Keratinocyte (primary cell): ENCODE measurements around the gene CNOT8. TPM values are rescaled to one million over a fixed set of nuclear protein-coding genes. Genes with fewer than 3 reads are reported as not detected.

Experiments used
- DNase-seq: peaks from one replicate; pipeline ENCODE4 v3.0.0-alpha.2; 2011; ENCODE audit warnings: low read depth, missing footprints, low spot score
- FAIRE-seq: peaks from 2 replicates; lab custom pipeline; 2011; peaks lifted over from hg19 to GRCh38; lab: Jason Lieb, UNC
- H2AFZ ChIP-seq: 2 replicates; pipeline ENCODE4 v1.6.0; 2012; ENCODE audit warnings: low read length, control low read depth, inconsistent platforms; ENCODE audit not compliant: control insufficient read depth
- H3K27ac ChIP-seq: 2 replicates; pipeline ENCODE4 v1.5.1; 2011; ENCODE audit warnings: low read length; ENCODE audit not compliant: control insufficient read depth, insufficient read depth
- H3K27me3 ChIP-seq: 3 replicates; pipeline ENCODE4 v1.6.0; 2011; ENCODE audit warnings: low read length; ENCODE audit not compliant: control insufficient read depth, insufficient read depth; ENCODE audit errors: extremely low read depth
- H3K36me3 ChIP-seq, 2 experiments: 2 replicates in 1 of 2; 3 replicates in 1 of 2; pipeline ENCODE4 v1.5.1; 2011; ENCODE audit warnings: low read length in 2 of 2, mild to moderate bottlenecking in 1 of 2; ENCODE audit not compliant: control insufficient read depth in 2 of 2, insufficient read depth in 2 of 2; ENCODE audit errors: extremely low read depth in 1 of 2
- H3K4me1 ChIP-seq: 3 replicates; pipeline ENCODE4 v1.5.1; 2011; ENCODE audit warnings: low read length; ENCODE audit not compliant: control insufficient read depth, insufficient read depth; ENCODE audit errors: extremely low read depth
- H3K4me2 ChIP-seq: 3 replicates; pipeline ENCODE4 v1.6.0; 2011; ENCODE audit warnings: low read depth, low read length; ENCODE audit not compliant: control insufficient read depth, insufficient read depth; ENCODE audit errors: extremely low read depth
- H3K4me3 ChIP-seq, 3 experiments: fragments of 200-600 bp in 1 of 3; sonication (generic) in 1 of 3; 2 replicates in 2 of 3; 3 replicates in 1 of 3; pipeline ENCODE4 v1.5.1; 2011 to 2016; ENCODE audit warnings: low read length in 3 of 3, mild to moderate bottlenecking in 3 of 3, control low read depth in 2 of 3, inconsistent platforms in 1 of 3, low read depth in 1 of 3, mixed read lengths in 1 of 3, mixed run types in 1 of 3, moderate library complexity in 1 of 3; ENCODE audit not compliant: control insufficient read depth in 2 of 3, insufficient read depth in 2 of 3; ENCODE audit errors: extremely low read depth in 1 of 3
- H3K79me2 ChIP-seq: 2 replicates; pipeline ENCODE4 v1.6.0; 2012; ENCODE audit warnings: low read length; ENCODE audit not compliant: control insufficient read depth, insufficient read depth
- H3K9ac ChIP-seq: 3 replicates; pipeline ENCODE4 v1.6.0; 2011; ENCODE audit warnings: low read length; ENCODE audit not compliant: control insufficient read depth, insufficient read depth; ENCODE audit errors: extremely low read depth
- H3K9me1 ChIP-seq: 3 replicates; pipeline ENCODE4 v1.6.0; 2011; ENCODE audit warnings: low read length; ENCODE audit not compliant: control insufficient read depth, insufficient read depth; ENCODE audit errors: extremely low read depth
- H3K9me3 ChIP-seq: 2 replicates; pipeline ENCODE4 v1.5.1; 2012; ENCODE audit warnings: low read depth, low read length; ENCODE audit not compliant: control insufficient read depth
- H4K20me1 ChIP-seq: 3 replicates; pipeline ENCODE4 v1.6.0; 2011; ENCODE audit warnings: low read length; ENCODE audit not compliant: control insufficient read depth, insufficient read depth; ENCODE audit errors: extremely low read depth
- EZH2 ChIP-seq: IDR thresholded peaks from one replicate; pipeline ENCODE4 v1.6.1; 2012; ENCODE audit warnings: inconsistent platforms, mild to moderate bottlenecking, low read length, moderate library complexity
- dilution Hi-C: fragments of 300-500 bp; cut with MboI; formaldehyde crosslinking; loops from one replicate; pipeline ENCODE4 v1.7.0; 2020; ENCODE audit warnings: low sequenced_read_pairs; ENCODE audit not compliant: extremely low pct_ligation_motif_present
- polyA plus RNA-seq, 5 experiments: library from polyadenylated mRNA; depleted of rRNA in 3 of 5; stranded (reverse) in 3 of 5; stranded (forward) in 1 of 5; unstranded in 1 of 5; fragments of >200 nt; gene quantifications; 1 replicate in 1 of 5; 2 replicates in 3 of 5; 3 replicates in 1 of 5; pipeline versions ENCODE4 v1.2.1 to v1.2.3, GENCODE V29; 2011 to 2012; ENCODE audit warnings: missing spikeins in 2 of 5, low read depth in 1 of 5, low replicate concordance in 1 of 5
- TF ChIP-seq, protein P1 (sequence below), 3 experiments: IDR thresholded peaks in 1 of 3; conservative IDR thresholded peaks in 1 of 3; optimal IDR thresholded peaks in 1 of 3; 2 replicates in 2 of 3; 3 replicates in 1 of 3; pipeline versions ENCODE3 to v1.5.1; 2011; ENCODE audit warnings: low read length in 3 of 3, mild to moderate bottlenecking in 3 of 3, moderate library complexity in 2 of 3, control low read depth in 1 of 3, inconsistent platforms in 1 of 3; ENCODE audit not compliant: insufficient read depth in 2 of 3; ENCODE audit errors: extremely low read depth in 1 of 3

Gene CNOT8
- polyA plus RNA-seq, 1 donor (not counting 4 experiments of a cell fraction or from before 2014, with no cell fraction given), result 44.5 TPM

DNA sequence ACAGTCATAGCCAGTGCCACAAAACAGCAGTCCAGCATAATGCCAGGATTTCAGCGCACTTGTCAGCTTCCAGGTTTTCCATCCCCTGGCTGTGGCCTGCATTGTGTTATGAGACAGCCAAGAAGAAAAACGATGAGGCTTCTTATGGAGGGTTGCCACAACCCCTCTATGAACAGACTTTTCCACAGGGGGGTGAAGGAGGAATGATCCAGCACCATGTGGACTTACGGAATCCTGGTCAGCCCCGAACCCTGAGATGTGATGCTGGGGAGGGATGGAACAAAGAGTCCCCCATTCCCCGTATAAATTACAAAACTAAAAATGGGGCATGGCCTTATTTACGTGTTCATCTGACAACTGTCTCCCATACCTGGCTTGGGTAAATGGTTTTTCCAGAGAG is 40.6 kb upstream of the CNOT8 start:
- Histone ChIP-seq H3K4me1 (peaks cover under 1% of the 10 kb centered on the region), H3K9me1 (no peaks in the 10 kb centered on the region), H3K4me3 (no peak overlapping the region), H3K4me2 (no peak overlapping the region), H3K9me3 (no peaks in the 10 kb centered on the region), H3K79me2 (peaks cover 2% of the 10 kb centered on the region), H3K27ac (no peak overlapping the region), H4K20me1 (no peaks in the 10 kb centered on the region), H3K9ac (no peak overlapping the region), H3K36me3 (peaks cover 38 to 59% of the 10 kb centered on the region in 2 experiments), H2AFZ (no peak overlapping the region), H3K27me3 (no peaks in the 10 kb centered on the region)
- DNase-seq, result no peak
- TF ChIP-seq, protein P1, sequence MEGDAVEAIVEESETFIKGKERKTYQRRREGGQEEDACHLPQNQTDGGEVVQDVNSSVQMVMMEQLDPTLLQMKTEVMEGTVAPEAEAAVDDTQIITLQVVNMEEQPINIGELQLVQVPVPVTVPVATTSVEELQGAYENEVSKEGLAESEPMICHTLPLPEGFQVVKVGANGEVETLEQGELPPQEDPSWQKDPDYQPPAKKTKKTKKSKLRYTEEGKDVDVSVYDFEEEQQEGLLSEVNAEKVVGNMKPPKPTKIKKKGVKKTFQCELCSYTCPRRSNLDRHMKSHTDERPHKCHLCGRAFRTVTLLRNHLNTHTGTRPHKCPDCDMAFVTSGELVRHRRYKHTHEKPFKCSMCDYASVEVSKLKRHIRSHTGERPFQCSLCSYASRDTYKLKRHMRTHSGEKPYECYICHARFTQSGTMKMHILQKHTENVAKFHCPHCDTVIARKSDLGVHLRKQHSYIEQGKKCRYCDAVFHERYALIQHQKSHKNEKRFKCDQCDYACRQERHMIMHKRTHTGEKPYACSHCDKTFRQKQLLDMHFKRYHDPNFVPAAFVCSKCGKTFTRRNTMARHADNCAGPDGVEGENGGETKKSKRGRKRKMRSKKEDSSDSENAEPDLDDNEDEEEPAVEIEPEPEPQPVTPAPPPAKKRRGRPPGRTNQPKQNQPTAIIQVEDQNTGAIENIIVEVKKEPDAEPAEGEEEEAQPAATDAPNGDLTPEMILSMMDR (optimal IDR thresholded peaks at IDR 0.05 in 1 of 3, IDR thresholded peaks at IDR 0.05 in 1 of 3, conservative IDR thresholded peaks at IDR 0.05 in 1 of 3; ENCODE audit: extremely low read depth in 1 of 3, insufficient read depth in 2 of 3, low read length in 3 of 3), result no peak
- no peak for TF ChIP-seq EZH2
- no peak for FAIRE-seq
- dilution Hi-C loops, result no loop called here

DNA sequence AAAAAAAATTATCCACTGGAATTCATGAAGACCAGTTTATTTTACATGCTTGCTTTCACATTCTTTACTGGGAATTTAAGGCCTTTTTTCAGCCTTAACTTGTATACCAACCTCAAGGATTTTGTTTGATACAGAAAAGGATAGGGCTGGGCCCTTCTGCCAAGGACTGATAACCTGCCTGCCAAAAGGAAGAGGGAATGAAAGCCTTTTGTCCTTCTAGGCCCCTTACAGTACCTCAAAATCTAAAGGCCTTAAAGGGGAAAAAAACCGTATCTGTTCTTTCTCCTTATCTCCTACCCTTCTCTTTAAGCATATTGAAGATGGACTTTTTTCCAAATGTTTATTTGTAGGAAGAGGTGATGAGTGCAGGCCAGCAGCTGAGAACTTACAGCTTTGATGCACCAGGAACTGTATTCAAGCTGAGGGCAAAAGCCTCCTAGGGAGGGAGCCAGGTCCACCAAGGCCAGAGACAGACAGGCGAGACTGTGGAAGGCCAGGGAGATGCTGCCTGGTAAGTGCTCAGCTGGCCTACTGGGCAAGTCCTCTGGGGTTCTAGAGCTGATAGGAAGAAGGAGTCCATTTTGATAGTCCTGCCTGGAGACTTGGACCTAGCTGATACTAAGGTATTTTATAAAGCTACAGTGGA is 39.8 kb upstream of the CNOT8 start:
- Histone ChIP-seq H3K79me2 (peaks cover 2% of the 10 kb centered on the region), H4K20me1 (no peaks in the 10 kb centered on the region), H3K27ac (no peak overlapping the region), H3K4me1 (peaks cover 4% of the 10 kb centered on the region), H3K4me2 (no peak overlapping the region), H3K27me3 (no peaks in the 10 kb centered on the region), H3K4me3 (no peak overlapping the region), H3K9me3 (no peaks in the 10 kb centered on the region), H3K9ac (no peak overlapping the region), H3K36me3 (peaks cover 32 to 60% of the 10 kb centered on the region in 2 experiments), H2AFZ (no peak overlapping the region), H3K9me1 (no peaks in the 10 kb centered on the region)
- DNase-seq (no peak), FAIRE-seq (no peak)
- dilution Hi-C loops, result no loop called here
- TF ChIP-seq EZH2, result no peak
- TF ChIP-seq, protein P1 (optimal IDR thresholded peaks at IDR 0.05 in 1 of 3, IDR thresholded peaks at IDR 0.05 in 1 of 3, conservative IDR thresholded peaks at IDR 0.05 in 1 of 3; ENCODE audit: extremely low read depth in 1 of 3, insufficient read depth in 2 of 3, low read length in 3 of 3), result no peak
